ENCODE results near the gene WDR27.

Gene WDR27

DNA sequence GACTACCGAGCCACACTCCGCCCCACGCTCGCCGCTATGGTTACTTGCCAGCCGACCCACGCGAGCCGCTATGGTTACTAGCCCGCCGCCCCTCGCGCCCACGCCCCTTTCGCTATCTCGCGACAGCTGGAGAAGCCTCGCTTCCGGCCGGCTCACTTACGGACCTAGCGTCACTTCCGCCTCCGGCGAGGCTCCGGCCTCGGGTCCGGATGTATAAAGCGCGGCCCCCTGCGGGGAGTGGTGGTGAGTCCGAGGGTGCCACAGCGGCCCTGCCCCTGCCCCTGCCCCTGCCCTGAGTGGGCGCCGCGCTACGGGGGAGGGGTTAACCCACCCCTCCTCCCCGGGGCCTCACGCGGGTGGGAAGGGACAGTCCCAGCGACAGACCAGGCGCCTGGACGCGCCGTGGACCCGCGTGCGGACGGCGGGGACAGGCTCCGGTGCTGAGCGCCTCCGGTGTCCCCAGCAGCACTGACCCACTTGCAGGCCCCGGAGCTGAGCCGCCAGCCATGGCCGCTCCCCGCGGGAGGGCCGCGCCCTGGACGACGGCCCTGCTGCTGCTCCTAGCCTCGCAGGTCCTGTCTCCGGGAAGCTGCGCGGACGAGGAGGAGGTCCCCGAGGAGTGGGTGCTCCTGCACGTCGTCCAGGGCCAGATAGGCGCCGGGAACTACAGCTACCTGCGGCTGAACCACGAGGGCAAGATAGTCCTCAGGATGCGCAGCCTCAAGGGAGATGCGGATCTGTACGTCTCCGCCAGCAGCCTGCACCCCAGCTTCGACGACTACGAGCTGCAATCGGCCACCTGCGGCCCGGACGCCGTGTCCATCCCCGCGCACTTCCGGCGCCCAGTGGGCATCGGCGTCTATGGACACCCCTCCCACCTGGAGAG, at the start of gene WDR27, which contains the start of gene C6orf120:
TSS of gene WDR27 (minus strand) at position 76 of the 886 bp plus-strand sequence. CDS start 13,024 bp downstream, outside the sequence.
TSS of gene C6orf120 (plus strand) at position 173 of the 886 bp plus-strand sequence. CDS start at position 507, 334 bp downstream.
- peak; percentile 95 for DNase-seq (ENCODE audit: low spot score)

DNA sequence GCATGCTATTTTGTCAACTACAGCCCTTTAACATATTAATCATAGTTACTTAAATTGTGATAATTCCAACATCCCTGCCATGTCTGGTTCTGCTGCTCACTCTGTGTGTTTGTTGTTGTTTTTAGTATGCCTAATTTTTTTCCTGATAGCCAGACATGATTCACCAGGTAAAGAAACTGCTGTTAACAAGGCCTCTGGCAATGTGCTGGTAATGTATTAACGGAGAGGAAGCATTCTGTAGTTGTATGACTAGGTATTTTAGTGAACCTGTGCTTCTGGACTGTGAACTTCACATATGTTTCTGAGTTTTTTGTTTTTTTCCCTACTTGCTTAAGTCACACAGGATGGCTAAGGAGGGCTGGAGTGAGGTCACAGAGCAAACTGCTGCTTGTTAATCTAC, 44.7 kb upstream of the WDR27 start:
- no peak for DNase-seq (ENCODE audit: low spot score)

DNA sequence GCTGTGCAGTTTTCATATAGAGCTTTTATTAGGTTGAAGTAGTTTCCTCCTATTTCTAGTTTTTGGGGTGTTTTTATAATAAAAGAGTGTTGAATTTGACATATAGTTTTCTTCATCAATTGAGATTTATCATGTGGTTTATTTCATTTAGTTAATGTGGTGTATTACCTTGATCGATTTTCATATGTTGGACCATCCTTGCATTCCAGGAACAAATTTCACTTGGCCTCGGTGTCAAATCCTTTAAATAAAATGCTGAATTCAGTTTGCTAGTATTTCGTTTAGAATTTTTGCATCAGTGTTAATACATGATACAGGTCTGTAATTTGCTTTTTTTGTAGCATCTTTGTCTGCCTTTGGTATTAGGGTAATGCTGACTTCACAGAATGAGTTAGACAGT, 43.6 kb upstream of the WDR27 start:
- no peak for DNase-seq (ENCODE audit: low spot score)

DNA sequence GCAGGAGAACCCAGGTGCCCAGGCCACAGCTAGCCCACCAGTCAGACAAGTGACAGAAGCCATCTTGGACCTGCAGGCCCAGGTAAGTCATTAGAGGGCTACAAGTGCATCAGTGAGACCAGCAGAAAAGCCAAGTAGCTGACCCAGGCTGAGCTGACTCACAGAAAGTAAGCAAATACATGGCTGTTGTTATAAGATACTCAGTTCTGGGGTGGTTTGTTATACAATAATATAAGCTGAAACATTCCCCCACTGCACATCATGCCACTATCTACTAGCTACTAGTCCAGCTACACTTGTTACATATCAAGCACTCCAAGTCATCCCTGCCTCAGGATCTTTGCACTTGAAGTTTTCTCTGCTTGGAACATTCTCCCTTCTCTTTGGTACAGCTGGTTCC, 39.5 kb upstream of the WDR27 start:
- no peak for DNase-seq (ENCODE audit: low spot score)

DNA sequence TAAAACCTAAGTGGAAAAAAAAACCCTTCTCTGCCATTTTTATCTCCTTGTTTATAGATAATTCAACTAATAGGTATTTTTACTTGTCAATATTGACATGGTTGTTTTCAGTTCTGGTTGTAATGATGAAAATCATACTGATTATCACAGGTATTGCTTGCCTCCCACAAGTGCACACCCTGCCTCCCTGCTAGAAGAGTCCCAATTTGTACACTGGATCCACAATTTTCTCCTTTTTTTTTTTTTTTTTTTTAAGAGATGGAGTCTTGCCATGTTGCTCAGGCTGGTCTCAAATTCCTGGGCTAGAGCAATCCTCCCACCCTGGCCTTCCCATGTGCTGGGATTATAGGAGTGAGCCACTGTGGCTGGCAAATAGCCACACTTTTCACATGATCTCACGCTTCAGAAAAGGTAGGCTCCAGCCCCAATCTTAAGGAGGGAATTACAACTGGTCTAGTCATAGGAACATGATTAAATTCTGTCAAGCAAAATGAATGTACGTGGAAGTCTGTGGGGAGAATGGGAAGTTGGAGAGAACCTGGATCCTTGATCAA, 37.2 kb upstream of the WDR27 start:
- no peak for DNase-seq (ENCODE audit: low spot score)

DNA sequence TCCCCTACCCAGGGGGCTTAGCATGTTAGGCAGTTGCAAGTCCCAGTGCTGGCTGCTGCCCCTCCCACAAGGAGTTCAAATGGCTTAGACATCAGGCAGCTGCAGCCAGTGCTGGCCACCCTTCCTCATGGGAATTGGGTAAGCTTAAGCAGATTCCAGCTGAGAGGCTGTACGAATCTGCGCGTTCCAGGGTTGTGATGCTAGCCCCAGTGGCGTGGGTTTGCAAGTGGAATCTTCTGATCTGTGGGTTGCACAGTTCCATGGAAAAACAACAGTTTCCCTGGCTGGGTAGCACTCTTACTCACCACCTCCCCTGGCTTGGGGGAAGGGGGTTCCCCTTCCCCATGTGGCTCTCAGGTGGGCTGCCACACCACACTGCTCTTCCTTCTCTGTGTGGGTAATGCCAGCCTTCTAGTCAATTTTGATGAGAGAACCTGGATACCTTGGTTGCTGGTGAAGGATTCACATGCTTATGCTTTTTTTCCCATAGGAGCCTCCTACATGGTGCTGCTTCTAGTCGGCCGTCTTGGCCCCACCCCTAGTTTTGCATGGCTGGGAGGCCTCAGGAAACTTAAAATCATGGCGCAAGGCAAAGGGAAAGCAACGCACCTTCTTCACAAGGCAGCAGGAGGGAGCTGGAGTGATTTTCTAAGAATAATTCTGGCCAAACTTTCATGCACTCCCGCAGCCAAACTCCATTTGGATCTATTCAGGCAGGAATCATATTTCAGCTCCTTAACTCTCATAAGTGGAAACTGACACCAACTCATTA, 36.6 kb upstream of the WDR27 start:
- no peak for DNase-seq (ENCODE audit: low spot score)

DNA sequence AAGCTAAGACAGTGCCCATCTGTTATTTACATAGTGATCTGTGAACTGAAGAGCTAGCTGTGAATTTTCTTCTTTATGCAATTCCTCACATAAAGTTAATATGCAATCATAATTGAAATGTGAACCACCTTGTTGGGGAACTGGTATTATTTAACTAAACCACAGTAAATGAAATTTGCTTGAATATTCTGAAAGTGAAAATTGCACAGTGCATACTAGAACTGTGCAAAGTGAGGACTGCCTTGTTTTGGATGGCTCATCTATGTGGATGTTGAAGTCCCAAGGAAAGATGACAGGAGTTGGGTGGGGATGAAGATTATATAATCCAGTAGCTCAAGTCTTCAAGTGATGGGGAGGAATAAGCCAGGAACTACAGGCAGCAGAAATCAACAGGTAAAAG, 28.1 kb upstream of the WDR27 start:
- no peak for DNase-seq (ENCODE audit: low spot score)

DNA sequence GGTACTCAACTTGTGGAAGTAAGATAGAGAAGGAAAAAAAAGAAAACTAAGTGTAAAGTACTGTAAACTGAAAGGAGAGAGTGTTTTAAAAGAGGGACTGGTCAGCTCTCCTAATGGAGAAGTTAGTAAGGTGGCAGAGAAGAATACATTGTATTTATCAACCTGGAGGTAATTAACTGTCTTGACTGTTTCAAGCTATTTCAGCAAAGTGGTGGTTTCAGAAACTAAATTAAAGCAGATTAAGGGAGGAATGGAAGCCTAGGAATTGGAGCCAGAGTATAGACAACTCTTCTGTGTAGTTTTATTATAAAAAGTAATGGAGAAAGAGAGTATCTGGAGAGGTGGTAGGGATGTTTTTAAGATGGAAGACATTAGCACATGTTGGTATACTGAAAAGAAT, 25.1 kb upstream of the WDR27 start:
- DNase-seq (ENCODE audit: low spot score): no peak

DNA sequence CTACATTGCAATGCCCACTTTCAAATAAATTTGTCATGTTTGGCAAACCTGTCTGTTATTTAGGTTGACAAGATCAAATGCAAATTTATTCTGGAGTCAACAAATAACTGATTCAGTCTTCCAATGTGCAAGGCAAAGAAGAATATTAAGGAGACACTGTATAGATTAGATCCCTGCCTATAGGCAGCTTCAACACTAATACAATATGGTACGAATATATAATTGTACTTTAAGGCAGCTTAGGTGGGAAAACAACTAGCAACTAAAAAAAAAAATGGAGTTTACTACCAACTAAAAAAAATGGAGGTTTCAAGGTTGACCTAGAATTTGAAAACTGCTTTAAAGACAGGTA, 24.2 kb upstream of the WDR27 start:
- DNase-seq (ENCODE audit: low spot score): no peak

DNA sequence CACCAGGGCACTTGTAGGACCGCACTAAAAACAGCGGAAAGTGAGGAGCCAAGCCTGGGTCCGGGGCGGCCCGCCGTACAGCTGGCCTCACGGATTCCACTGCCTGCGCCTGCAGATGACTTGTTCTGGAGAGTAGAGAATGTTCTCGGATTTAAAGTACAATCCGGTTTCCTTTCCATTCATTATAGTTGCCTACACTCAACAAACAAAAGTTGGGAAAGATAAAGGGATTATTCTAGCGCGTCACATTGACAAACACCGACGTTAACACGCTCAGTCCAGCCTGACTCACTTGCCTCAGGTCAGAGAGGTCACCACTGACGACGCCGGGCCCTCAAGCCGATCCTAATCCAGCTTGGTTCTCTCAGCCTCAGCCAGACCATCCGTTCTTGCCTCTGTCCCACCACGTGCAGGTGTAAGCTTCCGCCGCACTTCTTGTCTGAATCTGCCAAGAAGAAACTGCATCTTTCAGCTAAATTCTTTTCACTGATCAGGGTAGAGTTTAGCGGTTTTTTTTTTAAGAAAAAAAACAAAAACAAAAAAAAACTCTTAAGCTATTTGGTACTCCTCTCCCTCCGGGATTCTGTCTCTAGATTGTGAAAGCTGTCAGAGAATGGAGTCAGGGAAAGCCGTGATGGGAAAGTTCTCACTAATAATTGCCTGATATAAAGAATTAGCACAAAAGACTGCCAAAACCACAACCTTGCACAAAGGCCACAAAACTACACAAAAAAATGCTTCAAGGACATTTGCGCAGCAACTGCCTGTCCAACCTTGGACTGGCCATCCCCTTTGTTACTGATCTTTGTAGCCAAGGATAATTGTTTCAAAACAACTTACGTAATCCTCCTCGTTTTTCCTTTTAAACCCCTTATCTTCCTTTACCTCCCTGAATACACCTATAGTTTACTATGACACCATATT, 23.6 kb upstream of the WDR27 start:
- DNase-seq (ENCODE audit: low spot score): peak; percentile 44

DNA sequence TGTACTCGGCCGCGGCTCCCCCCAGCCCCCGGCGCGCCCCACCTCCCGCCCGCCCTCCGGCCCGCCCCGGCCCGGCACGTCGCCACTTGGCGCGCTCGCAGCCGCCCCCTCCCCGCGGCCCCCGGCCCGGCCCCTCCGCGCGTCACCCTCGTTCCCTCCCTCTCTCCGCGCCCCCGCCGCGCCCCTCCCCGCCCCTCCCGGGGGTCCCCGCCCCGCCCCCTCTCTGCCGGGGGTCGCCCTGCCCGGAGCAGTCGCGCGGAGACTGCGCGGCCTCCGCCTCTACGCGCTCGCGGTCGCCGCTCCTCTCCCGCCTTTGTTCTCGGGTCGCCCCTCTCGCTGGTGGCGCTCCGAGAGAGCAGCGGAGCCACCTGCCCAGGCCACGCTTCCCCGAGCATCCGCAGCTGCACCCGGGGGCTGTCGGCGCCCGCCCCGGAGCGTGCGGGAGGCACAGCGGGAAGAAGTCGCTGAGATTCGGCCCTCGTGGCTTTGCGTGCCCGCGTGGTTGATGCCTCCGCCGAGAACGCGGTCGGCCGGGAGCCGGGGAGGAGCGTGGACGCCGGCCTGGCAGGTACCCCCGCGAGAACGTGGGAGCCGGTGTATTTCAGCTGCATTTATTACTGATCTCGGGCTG, 22.8 kb upstream of the WDR27 start, which contains the start of gene PHF10:
TSS of gene PHF10 (minus strand) at position 7 of the 631 bp plus-strand sequence. CDS start 569 bp downstream, outside the sequence.
- peak; percentile 38 for DNase-seq (ENCODE audit: low spot score)

DNA sequence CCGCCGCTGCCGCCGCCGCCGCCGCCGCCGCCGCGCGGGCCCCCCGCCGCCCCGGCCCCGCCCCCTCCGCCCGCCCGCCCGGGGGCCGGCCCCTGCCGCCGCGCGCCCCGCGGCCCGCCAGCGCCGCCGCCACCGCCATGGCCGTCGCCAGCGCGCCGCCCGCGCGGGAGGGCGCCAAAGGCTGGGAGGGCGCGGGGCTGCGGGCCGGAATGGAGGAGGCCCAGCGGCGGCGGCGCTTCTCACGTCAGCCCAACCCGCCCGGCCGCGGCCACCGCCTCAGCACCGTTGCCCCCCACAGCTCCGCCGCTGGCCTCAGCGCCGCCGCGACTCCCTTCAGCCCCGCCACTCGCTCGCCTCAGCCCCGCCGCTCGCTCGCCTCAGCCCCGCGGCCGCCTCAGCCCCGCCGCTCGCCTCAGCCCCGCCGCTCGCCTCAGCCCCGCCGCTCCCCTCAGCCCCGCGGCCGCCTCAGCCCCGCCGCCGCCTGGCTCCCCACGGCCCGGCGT, 22.2 kb upstream of the WDR27 start:
- peak; percentile 37 for DNase-seq (ENCODE audit: low spot score)

DNA sequence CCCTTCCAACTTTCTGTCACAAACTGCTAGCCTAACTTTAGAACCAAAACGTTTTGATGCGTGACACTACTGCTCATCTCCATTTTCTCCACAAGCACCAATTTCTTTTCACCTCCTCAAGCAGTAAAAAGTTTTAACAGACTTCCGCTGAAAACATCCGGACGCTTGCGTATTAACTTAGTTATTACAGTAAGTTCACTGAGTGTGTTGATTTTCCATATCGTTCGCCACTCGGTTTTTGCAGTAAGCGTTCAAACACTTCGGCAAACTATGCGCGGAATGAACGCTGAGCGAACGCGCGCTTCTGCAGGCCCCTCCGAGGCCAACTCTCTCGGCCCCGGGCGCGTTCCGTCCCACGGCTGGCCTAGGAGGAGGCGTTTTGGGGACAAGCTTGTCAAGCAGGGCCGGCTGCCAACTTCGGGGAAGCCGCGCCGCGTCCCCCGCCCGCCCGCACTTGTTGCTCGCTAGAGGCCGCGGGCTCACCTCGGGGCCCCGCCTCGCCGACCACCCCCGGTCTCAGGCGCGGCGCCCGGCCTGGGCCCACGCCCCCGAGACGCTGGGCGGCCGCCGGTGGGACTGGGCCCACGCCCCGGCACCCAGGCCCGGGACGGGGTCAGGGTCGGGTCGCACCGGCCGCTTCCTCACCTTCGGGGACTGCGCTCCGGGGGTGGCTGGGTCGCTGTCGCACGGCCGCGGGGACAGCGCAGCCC, 21.5 kb upstream of the WDR27 start:
- peak; percentile 54 for DNase-seq (ENCODE audit: low spot score)

DNA sequence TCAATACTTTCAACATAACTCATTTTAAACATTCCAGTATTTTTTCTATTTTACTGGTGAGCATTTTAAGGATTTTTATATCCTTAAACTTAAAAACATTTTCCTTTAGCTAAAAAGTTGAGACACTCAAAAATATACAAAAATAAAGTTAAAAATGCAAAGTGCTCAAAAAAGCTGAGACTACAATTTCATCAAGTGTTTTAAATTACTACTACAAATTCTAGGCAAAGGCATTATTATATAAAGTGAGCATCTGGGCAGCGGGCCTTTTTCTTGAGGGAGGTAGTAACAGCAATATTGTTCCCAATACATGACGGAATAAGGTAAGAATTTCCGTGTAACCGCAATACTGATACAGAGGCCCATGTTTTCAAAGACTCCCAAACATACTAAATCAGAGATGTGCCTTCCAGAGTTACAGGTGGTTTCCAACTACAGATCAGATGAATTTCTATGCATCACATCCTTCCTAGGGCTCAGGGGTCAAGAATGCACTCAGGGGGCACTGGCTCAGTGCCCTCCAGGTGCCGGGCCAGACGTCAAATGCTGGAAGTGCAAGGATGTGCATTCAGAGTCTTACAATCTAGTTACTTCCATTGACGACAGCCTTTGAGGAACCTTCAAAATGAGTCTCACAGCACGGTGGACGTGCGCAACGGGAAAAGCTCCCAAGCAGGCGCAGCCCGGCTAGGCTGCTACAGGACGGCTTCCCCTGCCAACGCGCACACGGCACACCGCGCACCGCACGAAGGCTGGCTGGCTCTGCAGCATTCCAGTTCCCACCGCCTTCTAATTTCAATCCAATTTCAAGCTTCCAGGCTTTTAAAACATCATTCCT, 20.8 kb upstream of the WDR27 start:
- peak; percentile 46 for DNase-seq (ENCODE audit: low spot score)

DNA sequence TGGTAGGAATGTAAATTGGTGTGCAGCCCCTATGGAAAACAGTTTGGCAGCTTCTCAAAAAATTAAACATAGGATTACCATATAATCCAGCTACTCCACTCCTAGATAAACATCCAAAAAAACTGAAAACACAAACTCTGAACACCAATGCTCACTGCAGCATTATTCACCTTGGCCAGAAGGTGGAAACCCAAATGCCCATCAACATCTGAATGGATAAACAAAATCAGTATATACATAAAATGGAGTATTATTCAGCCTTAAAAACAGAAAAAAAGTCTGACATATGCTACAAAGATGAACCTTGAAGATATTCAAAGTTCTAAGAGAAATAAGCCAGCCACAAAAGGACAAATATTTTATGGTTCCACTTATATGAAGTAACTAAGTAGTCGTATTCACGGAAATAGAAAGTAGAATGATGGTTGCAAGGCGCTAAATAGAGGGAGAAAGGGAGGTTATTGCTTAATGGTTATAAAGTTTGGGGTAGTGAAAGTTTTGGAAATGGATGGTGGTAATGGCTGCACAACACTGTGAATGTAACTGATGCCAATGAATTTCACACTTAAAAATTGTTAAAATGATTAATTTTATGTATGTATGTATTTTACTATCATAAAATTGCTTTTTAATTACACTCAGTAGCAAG, 18.5 kb upstream of the WDR27 start:
- no peak for DNase-seq (ENCODE audit: low spot score)

DNA sequence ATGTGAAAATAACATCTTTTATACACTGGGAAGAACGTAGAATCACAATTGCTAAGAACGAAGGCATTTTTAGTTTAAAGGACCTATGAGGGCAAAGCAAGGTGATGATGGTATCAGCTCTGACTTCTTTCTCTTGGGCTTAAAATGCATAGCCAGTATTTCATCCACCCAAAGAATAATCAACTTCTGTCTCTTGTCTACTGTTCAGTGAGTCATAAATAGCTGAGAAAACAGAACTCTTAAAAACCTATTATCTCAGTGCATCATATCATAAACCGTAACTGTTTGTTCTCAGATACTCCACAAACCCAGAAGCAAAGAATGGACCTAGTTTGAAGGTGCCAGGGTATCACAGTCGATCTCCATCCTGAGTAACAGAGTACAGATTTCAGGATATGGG, 17.3 kb upstream of the WDR27 start:
- no peak for DNase-seq (ENCODE audit: low spot score)

DNA sequence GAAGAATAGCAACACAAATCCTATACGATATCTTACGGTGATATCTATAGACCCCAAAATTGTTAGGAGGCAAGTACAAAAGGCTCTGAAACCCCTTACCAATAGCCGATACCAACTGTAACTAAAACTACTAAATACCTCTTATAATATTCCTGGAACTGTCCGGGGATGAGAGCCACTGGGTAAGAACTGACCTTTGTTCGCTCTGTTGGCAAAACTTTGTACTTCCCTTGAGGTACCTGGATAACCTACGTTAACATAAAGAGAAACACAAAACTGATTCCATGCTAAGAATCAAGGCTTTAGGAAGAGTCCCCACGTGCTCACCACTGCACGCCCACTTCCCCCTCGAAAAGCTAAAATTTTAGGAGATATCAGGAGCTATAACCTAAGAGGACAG, 12.8 kb upstream of the WDR27 start:
- DNase-seq (ENCODE audit: low spot score): no peak

DNA sequence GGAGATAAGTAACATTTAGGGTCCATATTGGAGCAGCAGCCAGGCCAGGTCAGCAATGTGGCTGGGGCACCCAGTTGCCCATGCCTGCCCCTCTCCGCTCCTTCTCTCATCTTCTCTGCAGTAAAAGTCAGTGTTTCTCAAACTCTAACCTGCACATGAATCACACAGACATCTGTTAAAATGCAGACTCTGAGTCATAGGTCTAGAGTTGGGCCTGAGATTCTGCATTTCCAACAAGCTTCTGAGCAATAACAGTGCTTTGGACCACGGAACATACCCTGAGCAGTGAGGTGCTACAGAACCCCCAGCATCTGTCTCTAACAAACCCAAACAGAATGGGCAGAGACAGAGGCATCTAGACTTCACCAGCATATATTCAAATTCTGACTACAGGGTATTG, 12.3 kb upstream of the WDR27 start:
- DNase-seq (ENCODE audit: low spot score): no peak

DNA sequence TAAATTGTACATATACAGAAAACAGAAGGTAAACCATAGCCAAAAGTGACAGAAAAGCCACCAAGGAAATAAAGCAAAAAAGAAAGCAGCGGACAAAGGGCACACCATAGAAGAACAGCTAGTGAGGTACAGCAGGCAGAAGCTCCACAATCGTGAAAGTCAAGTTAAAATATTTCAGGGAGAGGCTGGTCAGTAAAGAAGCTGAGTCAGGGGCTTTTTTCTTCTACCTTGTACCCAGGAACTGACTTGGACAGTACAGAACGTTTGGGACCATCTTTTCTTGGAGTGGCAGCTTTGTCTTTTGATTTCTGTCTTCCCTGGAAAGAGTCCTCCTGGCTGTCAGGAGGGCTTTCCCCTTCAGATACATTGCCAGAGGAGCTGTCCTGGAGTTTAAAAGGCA, 8.2 kb upstream of the WDR27 start:
- no peak for DNase-seq (ENCODE audit: low spot score)

Measured in hepatic stellate cell (primary cell).